Mammary epithelial cell (primary cell): ENCODE results near the gene LPP.

Experiments
- CTCF ChIP-seq, 2 donors: IDR thresholded peaks in 1 of 2; conservative IDR thresholded peaks in 1 of 2; 2 replicates each; pipeline ENCODE4 v1.5.1; 2011 to 2012; ENCODE audit warnings: inconsistent platforms in 2 of 2, low read length in 2 of 2, mild to moderate bottlenecking in 2 of 2, control low read depth in 1 of 2, low read depth in 1 of 2; ENCODE audit not compliant: insufficient read depth in 1 of 2; ENCODE audit errors: extremely low read depth in 1 of 2
- EZH2 ChIP-seq: IDR thresholded peaks from 2 replicates; pipeline ENCODE4 v1.6.1; 2012; ENCODE audit warnings: low read length, inconsistent platforms, borderline replicate concordance

DNA sequence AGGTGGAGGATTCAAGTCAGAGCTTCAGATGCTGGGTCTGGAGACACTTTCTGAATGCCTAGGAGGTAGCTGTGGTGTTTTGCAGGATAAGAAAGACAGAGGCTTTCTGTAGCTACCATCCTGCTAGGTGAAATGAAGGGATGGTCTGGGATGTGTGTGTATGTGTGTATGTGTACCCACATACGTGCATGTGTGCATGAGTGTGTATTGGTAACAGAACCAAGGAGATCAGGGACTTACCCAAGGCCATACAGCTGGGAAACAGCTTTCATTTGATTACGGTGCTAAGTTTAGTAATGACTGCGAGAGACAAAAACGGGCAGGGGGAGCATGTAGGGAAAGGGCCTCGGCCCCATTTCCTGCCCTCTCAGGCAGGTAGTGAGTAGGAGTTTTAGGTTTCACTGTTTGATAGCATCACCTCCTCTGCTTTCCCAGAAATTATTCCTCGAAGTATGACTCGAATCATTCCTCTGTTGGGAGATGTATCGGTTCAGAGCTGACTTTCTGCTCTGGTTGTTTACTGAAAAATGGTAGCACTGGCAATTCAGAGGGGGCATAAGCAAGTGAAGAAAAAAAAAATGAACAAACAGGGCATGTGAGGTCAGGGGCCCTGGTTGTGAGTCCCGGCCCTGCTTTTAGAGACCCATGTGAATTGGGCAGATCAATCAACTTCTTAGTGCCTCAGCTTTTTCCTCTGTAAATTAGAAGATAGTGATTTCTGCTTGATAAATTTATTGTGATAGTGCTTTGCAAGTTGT is 130.7 kb downstream of the LPP start:
- TF ChIP-seq CTCF (conservative IDR thresholded peaks at IDR 0.05 in 1 of 2, IDR thresholded peaks at IDR 0.05 in 1 of 2; ENCODE audit: extremely low read depth in 1 of 2, insufficient read depth in 1 of 2, low read depth in 1 of 2, low read length in 2 of 2) (no peak), EZH2 (no peak)
